NCI-H2029 treated with DMSO at 0.1 percent for 48 hours (cell line): Measurements from ENCODE around the gene SERPINA6.
"Not testable (repeated sequence)": the region's sequence is repeated elsewhere in the genome, so short reads cannot be mapped to it uniquely, and the experiment has no call there.

Source experiments
- DNase-seq: peaks from one replicate; lab custom pipeline; 2025; lab: John Stamatoyannopoulos, UW

Gene SERPINA6

DNA sequence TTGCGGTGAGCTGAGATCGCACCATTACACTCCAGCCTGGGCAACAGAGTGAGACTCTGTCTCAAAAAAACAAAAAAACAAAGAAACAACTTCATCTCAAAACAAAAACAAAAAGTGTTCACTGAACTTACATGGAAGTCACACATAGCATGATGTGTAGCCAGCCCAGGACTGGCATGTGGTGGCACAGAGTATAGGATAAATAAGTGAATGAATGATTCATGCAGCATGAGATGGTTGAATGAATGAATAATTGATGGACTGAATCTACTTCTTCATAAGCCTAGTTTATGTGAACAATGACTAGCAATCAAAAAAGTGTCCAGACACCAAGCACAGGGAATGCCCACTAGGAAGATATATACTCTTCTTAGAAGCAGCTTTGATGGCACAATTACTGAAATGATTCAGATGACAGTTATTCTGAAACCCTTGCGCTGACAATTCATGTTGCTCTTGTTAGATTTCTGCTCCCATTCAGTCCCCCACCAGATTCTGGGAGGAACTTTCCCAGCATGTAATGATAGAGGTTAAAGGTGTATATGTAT, 31.6 kb upstream of the SERPINA6 start:
- no peak for DNase-seq

DNA sequence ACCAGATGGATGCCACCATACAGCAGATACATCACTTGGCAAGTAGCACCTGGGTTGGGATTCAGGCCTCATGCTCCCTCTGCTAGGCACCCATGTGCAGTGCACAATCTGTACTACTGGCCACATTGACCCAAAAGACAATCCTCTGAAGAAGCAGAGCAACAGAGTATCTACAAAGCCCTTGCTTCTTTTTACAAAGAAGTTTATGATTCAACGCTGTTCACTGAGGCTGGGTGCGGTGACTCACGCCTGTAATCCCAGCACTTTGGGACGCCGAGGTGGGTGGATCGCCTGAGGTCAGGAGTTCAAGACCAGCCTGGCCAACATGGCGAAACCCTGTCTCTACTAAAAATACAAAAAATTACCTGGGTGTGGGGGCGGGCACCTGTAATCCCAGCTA, 31.1 kb upstream of the SERPINA6 start:
- not testable (repeated sequence) for DNase-seq

DNA sequence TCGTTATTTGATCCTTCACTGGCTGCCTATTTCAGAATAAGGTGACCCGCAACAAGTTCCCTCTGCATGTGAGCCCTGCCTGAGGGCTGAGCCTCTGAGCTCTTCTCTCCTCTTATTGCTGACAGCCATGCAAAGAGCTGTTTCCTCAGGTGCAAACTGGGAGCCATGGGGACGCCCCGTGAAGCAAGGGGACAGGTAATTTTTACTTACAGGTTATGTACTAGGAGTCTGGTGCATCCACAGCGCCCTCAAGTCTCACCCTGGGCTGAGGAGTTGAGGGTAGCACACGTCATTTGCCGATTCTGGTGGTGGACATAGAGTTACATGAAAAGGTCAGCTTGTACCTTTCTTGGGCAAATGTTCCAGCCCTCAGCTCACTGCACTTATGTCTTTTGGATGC, 26.1 kb upstream of the SERPINA6 start:
- DNase-seq, result no peak

DNA sequence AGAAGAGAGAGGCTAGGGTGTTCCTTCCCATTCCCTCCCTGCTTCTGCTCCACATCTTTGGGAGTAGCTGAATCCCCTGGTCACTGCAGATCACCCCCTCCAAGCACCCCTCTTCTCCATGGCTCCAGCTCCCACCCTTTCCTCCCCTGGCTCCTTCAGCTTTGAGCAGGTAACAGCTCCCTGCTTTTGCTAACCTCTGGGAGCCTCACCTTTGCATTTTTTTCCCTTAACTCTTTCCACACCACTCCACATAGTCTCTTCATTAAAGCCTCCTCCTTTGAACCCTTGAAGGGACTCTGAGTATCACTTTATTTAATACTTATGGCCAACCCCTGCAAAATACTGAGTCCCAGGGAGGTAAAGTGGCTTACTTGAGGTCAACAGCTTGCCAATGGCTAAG, 25.7 kb upstream of the SERPINA6 start:
- no peak for DNase-seq

DNA sequence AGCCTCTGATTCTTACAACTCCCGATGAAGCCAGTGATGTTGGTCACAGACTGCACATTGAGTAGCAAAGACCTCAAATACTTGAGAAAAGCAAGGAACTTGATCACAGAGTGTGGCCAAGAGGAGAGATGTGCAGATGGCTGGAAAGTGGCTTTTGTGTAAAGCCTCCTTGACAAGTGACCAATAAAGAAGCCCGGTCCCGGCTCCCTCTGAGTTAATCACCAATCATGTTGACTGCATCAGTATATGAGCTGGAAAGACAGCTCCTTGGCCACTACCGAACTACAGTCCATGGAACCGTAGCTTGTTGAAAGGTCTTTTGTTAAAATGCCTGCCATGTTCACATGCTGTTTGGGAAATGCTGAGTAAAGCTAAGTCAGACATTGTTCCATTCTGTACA, 23.7 kb upstream of the SERPINA6 start:
- DNase-seq, result no peak

DNA sequence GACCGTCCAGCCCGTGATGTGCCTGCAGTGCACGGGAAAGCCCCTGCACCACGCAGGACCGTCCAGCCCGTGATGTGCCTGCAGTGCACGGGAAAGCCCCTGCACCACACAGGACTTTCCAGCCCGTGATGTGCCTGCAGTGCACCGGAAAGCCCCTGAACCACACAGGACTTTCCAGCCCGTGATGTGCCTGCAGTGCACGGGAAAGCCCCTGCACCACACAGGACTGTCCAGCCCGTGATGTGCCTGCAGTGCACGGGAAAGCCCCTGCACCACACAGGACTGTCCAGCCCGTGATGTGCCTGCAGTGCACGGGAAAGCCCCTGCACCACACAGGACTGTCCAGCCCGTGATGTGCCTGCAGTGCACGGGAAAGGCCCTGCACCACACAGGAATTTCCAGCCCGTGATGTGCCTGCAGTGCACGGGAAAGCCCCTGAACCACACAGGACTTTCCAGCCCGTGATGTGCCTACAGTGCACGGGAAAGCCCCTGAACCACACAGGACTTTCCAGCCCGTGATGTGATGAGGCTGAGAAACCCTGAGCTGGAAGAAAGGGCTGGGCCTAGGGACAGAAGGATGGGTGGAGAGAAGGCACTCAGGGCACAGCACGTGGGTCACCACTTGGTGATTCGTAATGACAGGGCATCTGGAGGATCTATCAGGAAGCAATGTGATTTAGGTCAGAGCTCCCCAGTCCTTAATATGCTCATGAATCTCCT, 23.1 kb upstream of the SERPINA6 start:
- DNase-seq, result not testable (repeated sequence)

DNA sequence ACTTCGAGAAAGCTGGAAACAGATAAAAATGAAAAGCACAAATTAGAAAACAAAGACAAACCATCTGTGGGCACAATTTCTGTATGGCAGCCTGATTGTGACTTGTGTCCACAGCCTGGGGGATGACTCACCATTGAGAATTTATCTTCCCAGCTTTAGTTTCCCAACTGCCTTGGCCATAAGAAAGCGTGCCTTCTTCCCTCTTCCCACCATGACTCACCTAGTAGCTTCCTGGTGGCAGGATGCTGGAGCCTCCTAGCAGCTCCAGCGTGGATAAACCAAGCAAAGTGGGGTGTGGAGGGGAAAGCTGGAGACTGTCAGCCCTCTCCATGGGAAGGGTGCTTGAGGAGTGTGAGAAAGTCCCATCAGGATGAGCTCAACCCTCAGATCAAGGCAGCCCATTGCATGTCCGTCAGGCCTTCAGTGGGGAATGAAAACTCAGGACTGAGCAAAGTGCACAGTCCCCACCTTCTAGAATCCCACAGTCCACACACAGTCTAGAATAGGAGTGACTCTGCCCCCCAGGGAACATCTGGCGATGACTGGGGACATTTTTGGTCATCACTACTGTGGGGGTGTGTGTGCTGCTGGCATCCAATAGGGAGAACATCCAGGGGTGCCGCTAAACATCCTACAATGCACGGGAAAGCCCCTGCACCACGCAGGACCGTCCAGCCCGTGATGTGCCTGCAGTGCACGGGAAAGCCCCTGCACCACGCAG, 22.4 kb upstream of the SERPINA6 start:
- DNase-seq, result no peak

DNA sequence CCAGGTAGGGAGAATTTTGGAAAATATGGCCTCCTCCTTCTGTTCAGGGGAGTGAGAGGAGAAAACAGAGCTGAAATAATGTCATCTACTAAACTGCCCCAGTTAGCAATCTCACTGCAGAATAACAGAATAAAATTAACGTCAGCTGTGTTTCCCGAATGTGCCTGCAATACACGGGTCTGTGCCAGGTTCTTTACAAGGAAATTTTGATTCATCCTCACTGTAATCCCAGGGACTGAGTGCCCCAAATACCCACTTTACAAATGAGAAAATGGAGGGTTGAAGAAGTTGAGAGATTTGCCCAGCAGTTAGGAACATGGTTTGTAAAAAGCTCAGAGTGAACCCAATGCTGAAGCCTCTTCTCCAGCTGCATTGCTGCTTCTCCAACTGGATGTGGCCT, 21.3 kb upstream of the SERPINA6 start:
- DNase-seq, result no peak

DNA sequence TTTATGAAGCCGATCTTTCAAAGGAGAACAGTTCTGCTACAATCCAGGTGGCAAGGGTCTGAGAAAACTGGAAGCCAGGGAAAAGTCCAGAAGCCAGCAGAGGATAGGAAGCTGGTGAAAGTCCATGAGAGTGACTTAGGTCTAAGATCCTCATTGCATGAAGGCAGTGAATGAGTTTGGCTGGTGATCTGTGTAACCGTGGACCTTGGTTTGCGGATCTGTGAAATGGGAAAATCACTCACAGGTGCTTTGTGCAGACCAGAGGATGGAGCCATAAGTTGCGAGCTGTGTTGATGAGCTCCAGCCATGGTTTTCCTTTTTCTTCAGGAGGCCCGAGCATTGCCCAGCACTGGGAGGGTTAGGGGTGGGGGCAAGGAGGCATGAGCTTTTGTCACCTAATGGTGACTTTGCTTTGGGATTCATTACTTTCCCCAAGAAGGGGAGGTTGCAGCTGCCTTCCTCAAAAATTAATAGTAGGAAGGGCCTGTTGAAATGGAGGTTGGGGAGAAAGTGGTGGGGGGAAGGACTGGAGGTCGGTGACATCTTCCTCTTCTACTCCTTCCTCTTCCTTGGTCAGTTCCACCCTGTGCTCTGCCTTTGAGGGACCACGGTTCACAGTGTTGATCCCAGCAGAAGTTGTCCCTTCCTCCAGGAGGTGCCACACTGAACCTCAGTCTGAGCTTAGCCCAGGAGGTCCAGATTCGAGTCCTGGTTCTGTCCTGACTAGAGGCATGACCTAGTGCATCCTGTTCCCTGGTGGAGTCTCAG, 20.3 kb upstream of the SERPINA6 start:
- DNase-seq, result no peak

DNA sequence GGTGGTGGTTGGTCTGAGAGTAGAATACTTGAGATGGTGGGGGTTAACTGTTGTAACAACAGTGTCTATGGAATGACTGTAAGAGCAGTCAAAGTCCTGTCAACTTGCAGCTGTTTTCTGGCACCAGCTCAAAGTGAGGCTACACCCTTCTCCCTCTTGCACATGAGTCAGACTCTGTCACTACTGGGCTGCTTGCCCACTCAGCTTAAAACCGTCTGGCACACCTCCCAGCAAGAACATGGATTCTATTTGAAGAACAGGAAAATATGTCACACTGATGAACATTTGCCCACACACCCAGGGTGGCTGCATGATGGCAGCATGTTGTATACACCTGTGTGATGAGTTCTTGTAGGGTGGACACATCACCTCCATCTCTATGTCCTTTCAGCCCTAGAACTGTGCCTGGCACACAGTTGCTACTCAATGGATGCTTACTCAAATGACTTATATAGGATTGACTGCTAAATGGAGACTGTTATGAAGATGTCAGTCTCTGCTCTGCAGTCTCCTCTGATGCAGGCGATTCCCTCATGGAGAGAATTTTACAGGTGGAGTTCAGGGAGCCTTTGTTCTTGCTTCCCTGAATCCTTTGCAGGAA, 19.3 kb upstream of the SERPINA6 start:
- DNase-seq, result peak; percentile 81

DNA sequence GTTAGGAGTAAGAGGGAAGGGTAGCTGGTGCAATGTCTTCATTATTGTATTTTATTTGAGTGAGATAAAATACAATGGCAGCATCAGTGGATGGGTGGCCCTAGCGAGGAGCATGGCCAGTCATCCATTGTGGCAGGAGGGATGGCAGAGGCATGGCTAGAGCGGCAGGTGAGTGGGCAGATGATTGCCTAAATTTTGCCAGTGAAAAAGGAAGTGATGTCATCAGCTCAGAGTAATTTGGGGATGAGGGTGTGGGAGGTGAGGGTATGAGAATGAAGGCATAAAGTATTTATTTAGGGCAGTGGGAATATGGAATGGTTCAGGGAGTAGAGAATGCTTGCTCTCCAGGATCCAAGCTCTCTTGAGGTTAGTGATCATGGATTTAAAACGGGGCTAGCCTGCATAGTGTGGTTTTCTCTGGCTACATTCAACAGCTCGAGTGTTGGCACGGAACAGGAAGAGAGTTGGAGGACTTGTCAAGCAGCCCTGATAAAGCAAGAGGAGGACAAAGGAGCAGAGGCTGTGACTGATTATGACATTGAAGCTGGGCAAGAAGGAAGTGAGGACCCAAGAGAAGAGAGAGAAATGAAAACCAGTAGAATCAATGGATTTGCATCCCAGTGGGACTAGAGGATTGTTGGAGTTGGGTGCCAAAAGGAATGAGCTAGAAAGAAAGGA, 18.7 kb upstream of the SERPINA6 start:
- DNase-seq, result peak; percentile 33

DNA sequence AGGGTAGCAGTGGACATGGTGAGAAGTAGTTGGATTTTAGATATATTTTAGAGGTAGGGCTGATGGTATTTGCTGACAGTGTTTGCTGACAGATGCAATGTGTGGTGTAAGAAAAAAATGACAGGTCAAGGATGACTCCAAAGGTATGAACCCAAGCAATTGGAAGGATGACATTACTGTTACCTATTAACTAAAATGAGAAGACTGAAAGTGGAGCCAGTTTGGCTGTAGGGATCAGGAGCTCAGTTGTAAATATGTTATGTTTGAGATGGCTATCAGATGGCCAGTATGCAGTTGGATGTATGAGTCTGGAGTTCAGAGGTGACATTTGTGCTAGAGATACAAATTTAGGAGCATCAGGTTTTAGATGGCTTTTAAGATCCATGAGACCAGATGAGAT, 17.4 kb upstream of the SERPINA6 start:
- no peak for DNase-seq

DNA sequence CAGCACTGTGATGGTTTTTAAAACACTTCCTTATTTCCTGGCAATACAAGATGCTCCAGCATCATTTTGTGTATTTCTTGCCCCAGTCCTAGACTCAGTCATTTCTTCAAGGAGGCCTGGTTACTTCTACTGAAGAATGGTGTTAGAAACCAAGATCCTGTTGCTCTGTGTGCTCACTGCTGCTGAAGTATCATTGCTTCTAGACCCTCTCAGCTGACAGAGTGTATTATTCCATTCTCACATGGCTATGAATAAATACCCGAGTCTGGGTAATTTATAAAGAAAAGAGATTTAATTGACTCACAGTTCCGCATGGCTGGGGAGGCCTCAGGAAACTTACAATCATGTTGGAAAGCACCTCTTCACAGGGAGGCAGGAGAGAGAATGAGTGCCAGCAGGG, 14.9 kb upstream of the SERPINA6 start:
- DNase-seq, result no peak

DNA sequence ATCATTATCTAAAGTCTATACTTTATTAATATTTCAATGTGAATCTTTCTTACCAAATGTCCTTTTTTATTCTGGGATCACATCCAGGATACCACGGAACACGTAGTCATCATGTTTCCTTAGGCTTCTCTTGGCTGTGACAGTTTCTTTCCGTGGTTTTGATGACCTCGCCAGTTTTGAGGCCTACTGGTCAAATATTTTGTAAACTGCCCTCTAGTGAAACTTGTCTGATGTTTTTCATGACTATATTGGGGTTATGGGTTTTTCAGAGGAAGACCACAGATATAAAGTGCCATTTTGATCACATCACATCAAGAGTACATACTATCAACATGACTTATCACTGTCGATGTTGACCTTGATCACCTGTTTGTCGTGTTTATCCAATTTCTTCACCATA, 14.1 kb upstream of the SERPINA6 start:
- DNase-seq, result no peak

DNA sequence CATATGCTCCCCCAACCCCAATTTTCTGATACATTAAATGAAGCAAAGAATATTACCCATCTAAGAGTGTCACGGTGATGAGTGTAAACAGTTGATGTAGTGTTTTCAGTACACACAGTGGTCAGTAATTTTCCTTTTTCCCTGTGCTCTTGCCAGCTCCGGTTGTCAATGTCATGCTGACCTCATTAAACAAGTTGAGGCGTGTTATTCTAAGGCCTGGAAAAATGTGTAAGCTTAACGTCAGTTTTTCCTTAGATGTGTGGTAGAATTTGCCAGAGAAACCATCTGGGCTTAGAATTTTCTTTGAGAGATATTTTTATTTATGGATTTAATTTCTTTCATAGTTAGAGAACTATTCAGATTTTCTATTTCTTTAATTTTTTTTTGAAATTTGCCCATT, 11.7 kb upstream of the SERPINA6 start:
- no peak for DNase-seq

DNA sequence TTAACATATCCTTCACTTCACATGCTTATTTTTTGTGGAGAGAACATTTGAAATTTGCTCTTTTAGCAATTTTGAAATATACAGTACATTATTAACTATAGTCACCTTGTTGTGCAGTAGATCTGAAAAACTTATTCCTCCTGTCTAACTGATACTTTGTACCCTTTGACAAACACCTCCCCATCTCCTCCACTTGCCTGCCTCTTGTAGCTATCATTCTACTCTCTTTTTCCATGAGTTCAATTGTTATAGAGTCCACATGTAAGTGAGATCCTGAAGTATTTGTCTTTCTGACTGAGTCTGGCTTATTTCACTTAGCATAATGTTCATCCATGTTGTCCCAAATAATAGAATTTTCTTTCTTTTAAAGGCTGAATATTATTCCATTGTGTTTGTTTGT, 9.5 kb upstream of the SERPINA6 start:
- no peak for DNase-seq

DNA sequence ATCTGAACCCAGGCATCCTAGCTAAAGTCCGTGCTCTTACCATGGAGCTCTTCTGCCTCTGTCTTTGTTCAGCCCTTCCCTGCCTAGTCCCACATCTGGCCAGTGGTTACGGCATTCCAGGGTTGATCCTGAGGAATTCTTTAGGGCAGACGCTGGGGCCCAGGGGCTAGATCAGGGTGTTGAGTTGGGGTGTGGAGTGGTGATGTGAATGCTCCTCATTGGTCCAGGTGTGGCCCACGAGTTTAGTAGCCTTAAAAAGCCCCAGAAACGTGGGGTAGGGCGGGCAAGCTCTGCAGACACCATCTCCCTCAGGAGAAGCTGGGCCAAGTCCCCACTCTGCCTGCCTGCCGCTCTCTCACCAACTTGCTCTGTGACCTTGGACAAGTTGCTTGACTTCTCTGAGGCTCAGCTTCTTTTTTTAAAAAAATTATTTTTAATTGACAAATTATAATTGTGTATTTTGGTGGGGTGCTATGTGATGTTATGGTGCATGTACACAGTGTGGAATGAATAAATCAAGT, 9.0 kb upstream of the SERPINA6 start:
- no peak for DNase-seq

DNA sequence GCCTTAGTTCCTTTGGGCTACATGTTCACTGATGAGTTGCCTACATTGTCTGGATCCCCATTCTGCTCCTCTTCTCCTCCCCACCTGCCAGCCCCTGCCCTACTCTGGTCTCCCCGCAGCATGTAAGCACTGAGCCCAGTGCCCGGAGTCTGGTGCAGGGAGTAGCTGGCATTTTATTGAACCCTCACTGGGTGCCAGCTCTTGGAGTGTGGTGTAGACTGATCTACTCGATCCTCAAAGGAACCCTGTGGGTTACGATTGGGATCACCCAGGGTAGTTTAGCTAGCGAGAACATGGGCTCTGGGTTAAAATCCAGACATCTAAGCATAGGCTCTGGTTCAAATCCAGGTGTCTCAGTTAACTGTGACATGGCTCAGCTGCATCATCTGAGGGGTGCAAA, 8.3 kb upstream of the SERPINA6 start:
- DNase-seq, result no peak

DNA sequence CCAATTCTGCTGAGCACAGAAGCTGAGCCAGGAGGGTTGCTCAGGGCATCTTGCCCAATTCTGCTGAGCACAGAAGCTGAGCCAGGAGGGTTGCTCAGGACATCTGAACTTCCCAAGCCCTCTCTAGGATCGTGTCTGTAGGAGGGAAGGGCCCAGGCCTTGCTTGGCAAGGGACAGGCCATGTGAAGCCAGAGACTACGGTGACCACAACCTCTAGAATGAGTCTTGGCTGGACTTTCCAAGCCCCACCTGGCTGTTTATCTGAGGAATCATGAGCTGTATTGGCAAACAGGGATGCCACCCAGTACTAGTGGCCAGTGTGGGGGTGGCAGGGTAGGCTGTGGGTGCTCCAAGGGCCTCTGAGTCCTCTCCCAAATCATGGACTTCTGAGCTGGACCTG, 7.7 kb upstream of the SERPINA6 start:
- DNase-seq, result no peak

DNA sequence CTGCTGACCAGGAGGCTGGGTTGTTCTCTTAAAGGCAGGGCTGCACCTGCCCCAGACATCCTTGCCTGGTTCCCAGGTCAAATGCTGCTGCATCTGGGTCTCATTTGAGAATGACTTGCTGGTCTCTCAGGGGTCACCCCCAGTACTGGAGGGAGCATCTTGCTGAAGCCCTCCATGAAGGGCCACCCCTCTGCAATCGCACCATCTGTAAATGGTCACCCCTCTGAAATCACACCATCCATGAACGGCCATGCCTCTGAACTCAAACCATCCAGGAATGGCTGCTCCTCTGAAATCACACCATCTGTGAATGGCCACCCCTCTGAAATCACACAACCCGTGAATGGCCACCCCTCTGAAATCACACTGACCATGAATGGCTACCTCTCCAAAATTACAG, 7.3 kb upstream of the SERPINA6 start:
- DNase-seq, result no peak

DNA sequence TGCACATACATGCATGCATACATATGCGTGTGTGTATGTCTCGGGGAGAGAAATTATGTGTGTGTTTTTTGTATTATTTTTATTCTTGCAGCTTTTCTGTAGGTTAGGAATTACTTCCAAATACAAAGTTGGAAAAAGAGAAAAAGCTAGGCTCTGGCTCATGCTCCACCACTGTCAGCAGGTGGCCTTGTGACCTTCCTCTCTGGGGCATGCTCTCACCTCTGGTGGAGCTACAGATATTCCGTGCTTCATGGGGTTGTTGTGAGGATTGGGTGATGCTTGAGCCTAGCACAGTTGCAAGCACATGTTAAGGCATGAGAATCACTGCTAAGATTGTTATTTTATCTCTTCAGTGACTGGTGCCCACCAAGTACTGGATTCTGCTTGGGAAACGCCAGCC, 6.7 kb upstream of the SERPINA6 start:
- no peak for DNase-seq

DNA sequence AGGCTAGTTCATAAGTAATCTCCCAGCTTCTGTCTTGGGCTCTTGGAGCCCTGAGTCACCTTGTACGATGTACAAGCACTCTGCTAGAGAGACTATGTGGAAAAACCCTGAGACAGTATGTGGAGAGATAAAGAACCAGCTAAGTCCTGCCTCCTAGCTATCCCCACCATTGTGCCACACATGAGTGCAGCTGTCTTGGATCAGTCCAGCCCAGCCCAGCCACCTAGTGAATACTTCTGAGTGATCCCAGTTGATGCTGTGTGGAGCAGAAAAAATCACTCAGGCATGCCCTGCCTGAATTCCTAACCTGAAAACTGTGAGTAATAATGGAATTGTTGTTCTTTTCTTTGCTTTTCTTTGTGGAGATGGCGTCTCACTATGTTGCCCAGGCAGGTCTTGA, 5.1 kb upstream of the SERPINA6 start:
- DNase-seq, result no peak
